RKO (cell line): ENCODE measurements around the gene MMP10.
A peak's percentile ranks its signal among the peaks of the same experiment; 100 is the strongest.

Source experiments
- DNase-seq: peaks from one replicate; pipeline ENCODE4 v3.0.0-alpha.2; 2016; ENCODE audit warnings: low spot score

The MMP10 gene

GRCh38 chr11:102780491-102780918, at the start of gene MMP10:
Gene MMP10 (minus strand): TSS chr11:102780628. CDS start chr11:102780591, 37 bp downstream.
- peak; percentile 88 for DNase-seq

GRCh38 chr11:102829316-102830000, 49.0 kb upstream of the MMP10 start:
- DNase-seq, result no peak

- DNase-seq, result no peak
Observed at GRCh38 chr11:102824556-102824955, 44.1 kb upstream of the MMP10 start.

- no peak for DNase-seq
Observed at GRCh38 chr11:102819491-102819890, 39.1 kb upstream of the MMP10 start.

GRCh38 chr11:102813484-102813883, 33.1 kb upstream of the MMP10 start:
- no peak for DNase-seq

GRCh38 chr11:102812188-102812587, 31.8 kb upstream of the MMP10 start:
- DNase-seq, result no peak

GRCh38 chr11:102810950-102811660, 30.7 kb upstream of the MMP10 start:
- peak; percentile 26 for DNase-seq

GRCh38 chr11:102809971-102810370, 29.5 kb upstream of the MMP10 start:
- no peak for DNase-seq

- peak; percentile 57 for DNase-seq
Observed at GRCh38 chr11:102807921-102808320, 27.5 kb upstream of the MMP10 start.

- DNase-seq, result no peak
Observed at GRCh38 chr11:102806296-102806695, 25.9 kb upstream of the MMP10 start.

GRCh38 chr11:102802341-102802740, 21.9 kb upstream of the MMP10 start:
- DNase-seq, result no peak

GRCh38 chr11:102800767-102801166, 20.3 kb upstream of the MMP10 start:
- DNase-seq, result no peak

GRCh38 chr11:102799681-102800340, 19.4 kb upstream of the MMP10 start:
- no peak for DNase-seq

GRCh38 chr11:102798012-102798746, 17.8 kb upstream of the MMP10 start, which contains the start of gene MMP1:
Gene MMP1 (minus strand): TSS chr11:102798160. CDS start chr11:102798092, 68 bp downstream.
- peak; percentile 44 for DNase-seq

GRCh38 chr11:102794382-102794781, 14.0 kb upstream of the MMP10 start:
- DNase-seq, result peak; percentile 70

GRCh38 chr11:102793677-102794290, 13.4 kb upstream of the MMP10 start:
- DNase-seq, result no peak

- DNase-seq, result no peak
Observed at GRCh38 chr11:102792604-102793003, 12.2 kb upstream of the MMP10 start.

- DNase-seq, result peak; percentile 19
Observed at GRCh38 chr11:102791271-102792036, 11.0 kb upstream of the MMP10 start.

- no peak for DNase-seq
Observed at GRCh38 chr11:102788334-102788995, 8.0 kb upstream of the MMP10 start.

- no peak for DNase-seq
Observed at GRCh38 chr11:102784380-102784779, 4.0 kb upstream of the MMP10 start.
